RKO (cell line): Measurements from ENCODE around the gene TEX44.

Experiments used
- DNase-seq: peaks from one replicate; pipeline ENCODE4 v3.0.0-alpha.2; 2016; ENCODE audit warnings: low spot score

Gene TEX44

GRCh38 chr2:231633241-231633976 lies 40.7 kb downstream of the TEX44 start:
- no peak for DNase-seq

GRCh38 chr2:231634412-231634811 lies 41.7 kb downstream of the TEX44 start:
- no peak for DNase-seq

- DNase-seq, result no peak
Measured at GRCh38 chr2:231634951-231635875, 42.5 kb downstream of the TEX44 start.

- no peak for DNase-seq
Measured at GRCh38 chr2:231640241-231640640, 47.6 kb downstream of the TEX44 start.

GRCh38 chr2:231640641-231641111 lies 48.0 kb downstream of the TEX44 start:
- no peak for DNase-seq

GRCh38 chr2:231642631-231643494 lies 50.2 kb downstream of the TEX44 start:
- DNase-seq, result peak; percentile 61

GRCh38 chr2:231643495-231643888 lies 50.8 kb downstream of the TEX44 start:
- no peak for DNase-seq
